ENCODE results near the gene LGALS3BP. TPM values are rescaled to one million over a fixed set of nuclear protein-coding genes. Genes with fewer than 3 reads are reported as not detected.

Gene LGALS3BP
- total and polyA plus RNA-seq, 7 donors, result 92.5 to 415 (median 180) TPM

- intact Hi-C loops (cut with DNase I), result no loop called here
- no peak for TF ChIP-seq CTCF (IDR thresholded peaks at IDR 0.05)
- TF ChIP-seq EP300 (IDR thresholded peaks at IDR 0.05), result no peak
- no peak for TF ChIP-seq POLR2AphosphoS5 (IDR thresholded peaks at IDR 0.05)
- TF ChIP-seq POLR2A (IDR thresholded peaks at IDR 0.05), result no peak
- no peak overlapping the region for H3K4me3 ChIP-seq
- peaks cover 0 to 12% (median 4%) of the 10 kb centered on the region in 4 donors for H3K4me1 ChIP-seq
- H3K27me3 ChIP-seq, result no peaks in the 10 kb centered on the region
- DNase-seq, result peak; percentile 53
- H3K9me3 ChIP-seq, result no peaks in the 10 kb centered on the region
- H3K27ac ChIP-seq, result no peak overlapping the region
- 49 to 88% methylated on average over 27 of the region's 27 CpGs for WGBS, 2 donors
- peaks cover under 1 to 57% (median 18%) of the 10 kb centered on the region in 4 donors for H3K36me3 ChIP-seq
Measured at GRCh38 chr17:78997231-78997741, 17.6 kb upstream of the LGALS3BP start.

- H3K4me3 ChIP-seq, result no peak overlapping the region
- H3K4me1 ChIP-seq, result peaks cover 0 to 12% (median 4%) of the 10 kb centered on the region in 4 donors
- peak overlapping the region in 1 of 4 donors; percentile 27 for H3K27ac ChIP-seq
- peaks cover 5 to 62% (median 18%) of the 10 kb centered on the region in 4 donors for H3K36me3 ChIP-seq
- TF ChIP-seq POLR2AphosphoS5 (IDR thresholded peaks at IDR 0.05) (no peak), CTCF (IDR thresholded peaks at IDR 0.05) (no peak), EP300 (IDR thresholded peaks at IDR 0.05) (no peak), POLR2A (IDR thresholded peaks at IDR 0.05) (no peak)
- peak; percentile 52 for DNase-seq
- H3K27me3 ChIP-seq, result no peaks in the 10 kb centered on the region
- 27 to 81% methylated on average over 16 of the region's 16 CpGs for WGBS, 2 donors
- no peaks in the 10 kb centered on the region for H3K9me3 ChIP-seq
- intact Hi-C loops (cut with DNase I), result no loop called here
Measured at GRCh38 chr17:78996781-78997201, 17.1 kb upstream of the LGALS3BP start.

- peaks cover 0 to 12% (median 4%) of the 10 kb centered on the region in 4 donors for H3K4me1 ChIP-seq
- WGBS, 2 donors, result 18 to 64% methylated on average over 18 of the region's 18 CpGs
- intact Hi-C loops (cut with DNase I), result no loop called here
- H3K9me3 ChIP-seq, result no peaks in the 10 kb centered on the region
- DNase-seq, result peak; percentile 72
- no peaks in the 10 kb centered on the region for H3K27me3 ChIP-seq
- TF ChIP-seq CTCF (IDR thresholded peaks at IDR 0.05), result no peak
- H3K36me3 ChIP-seq, result peaks cover 9 to 71% (median 21%) of the 10 kb centered on the region in 4 donors
- peak overlapping the region in 1 of 4 donors; percentile 27 for H3K27ac ChIP-seq
- H3K4me3 ChIP-seq, result no peak overlapping the region
Measured at GRCh38 chr17:78995761-78996451, 16.2 kb upstream of the LGALS3BP start.

GRCh38 chr17:78995022-78995760 is 15.5 kb upstream of the LGALS3BP start:
- no peak for TF ChIP-seq POLR2AphosphoS5 (IDR thresholded peaks at IDR 0.05)
- TF ChIP-seq POLR2A (IDR thresholded peaks at IDR 0.05), result no peak
- TF ChIP-seq CTCF (IDR thresholded peaks at IDR 0.05), result no peak
- TF ChIP-seq EP300 (IDR thresholded peaks at IDR 0.05), result no peak
- H3K36me3 ChIP-seq, result peaks cover 9 to 78% (median 21%) of the 10 kb centered on the region in 4 donors
- DNase-seq, result peak; percentile 57
- H3K4me1 ChIP-seq, result peaks cover 0 to 12% (median 4%) of the 10 kb centered on the region in 4 donors
- H3K27ac ChIP-seq, result no peak overlapping the region
- no peak overlapping the region for H3K4me3 ChIP-seq
- no peaks in the 10 kb centered on the region for H3K27me3 ChIP-seq
- WGBS, 2 donors, result 31 to 77% methylated on average over 34 of the region's 34 CpGs
- H3K9me3 ChIP-seq, result no peaks in the 10 kb centered on the region
- intact Hi-C loops (cut with DNase I), result no loop called here

Data from sigmoid colon (tissue), 7 donors.